Upper lobe of left lung (tissue), 6 donors: Measurements from ENCODE around the gene CCL3. TPM values are rescaled to one million over a fixed set of nuclear protein-coding genes. Genes with fewer than 3 reads are reported as not detected.

Source experiments
- ATAC-seq, 2 donors: fragments of 200-7000 bp; cut with Tn5 transposase; one replicate each; pipeline ENCODE4 v1.9.1; 2022; ENCODE audit warnings: mild to moderate bottlenecking in 2 of 2, moderate library complexity in 2 of 2; ENCODE audit not compliant: low FRiP score in 2 of 2
- DNase-seq, 2 donors: peaks; one replicate each; pipeline ENCODE4 v3.0.0-alpha.2; 2019 to 2020
- H3K27ac ChIP-seq, 4 donors: fragments of 200-600 bp; sonication (generic); one replicate each; pipeline ENCODE4 v1.5.1; 2016 to 2019
- H3K27me3 ChIP-seq, 4 donors: fragments of 200-600 bp; sonication (generic); one replicate each; pipeline ENCODE4 v1.5.1; 2017 to 2019
- H3K36me3 ChIP-seq, 4 donors: fragments of 200-600 bp; sonication (generic); one replicate each; pipeline ENCODE4 v1.5.1; 2016 to 2019
- H3K4me1 ChIP-seq, 4 donors: fragments of 200-600 bp; sonication (generic); one replicate each; pipeline ENCODE4 v1.5.1; 2018 to 2019
- H3K4me3 ChIP-seq, 4 donors: fragments of 200-600 bp; sonication (generic); one replicate each; pipeline ENCODE4 v1.5.1; 2017 to 2019; ENCODE audit warnings: mild to moderate bottlenecking in 2 of 4, moderate library complexity in 1 of 4
- H3K9me3 ChIP-seq, 4 donors: fragments of 200-600 bp; sonication (generic); one replicate each; pipeline ENCODE4 v1.5.1; 2018 to 2019
- EP300 ChIP-seq, 4 donors: sonication (generic); formaldehyde crosslinking; IDR thresholded peaks; one replicate each; pipeline ENCODE4 v1.5.1; 2017; ENCODE audit warnings: antibody characterized with exemption in 4 of 4, control low read depth in 2 of 4
- POLR2A ChIP-seq, 4 donors: fragments of 450-650 bp; IDR thresholded peaks; one replicate each; pipeline ENCODE4 v1.5.1; 2016 to 2017; ENCODE audit warnings: antibody characterized with exemption in 4 of 4, mild to moderate bottlenecking in 2 of 4
- POLR2AphosphoS5 ChIP-seq, 2 donors: sonication (generic); formaldehyde crosslinking; IDR thresholded peaks; one replicate each; pipeline ENCODE4 v1.5.1; 2017; ENCODE audit warnings: antibody characterized with exemption in 2 of 2
- WGBS, 2 donors: methylation state at CpG; one replicate each; pipeline ENCODE4 v1.1.5; 2017 to 2018; 5-methylcytosine and 5-hydroxymethylcytosine counted together
- total RNA-seq, 6 donors: library from RNA; depleted of rRNA in 4 of 6; stranded (reverse); fragments of >200 nt in 4 of 6; gene quantifications; one replicate each; pipeline versions ENCODE4 v1.1.0 to v1.2.1, GENCODE V29; 2016 to 2021
- TF ChIP-seq, protein P1 (sequence below), 6 experiments: fragments of 450-650 bp in 4 of 6; fragments of 200-600 bp in 2 of 6; sonication (generic) in 2 of 6; IDR thresholded peaks; one replicate each; pipeline ENCODE4 v1.5.1; 2016 to 2019; ENCODE audit warnings: antibody characterized with exemption in 6 of 6
- donor health status: DM: no; HTN: no; CAD: no; lungs with moderate emphysema.
- donor health status: DM: no; HTN: yes; CAD: no; lungs with severe emphysema.

The CCL3 gene
- total RNA-seq, 6 donors from 2014 or later = 0.55 to 24.9 (median 2.9) TPM

DNA sequence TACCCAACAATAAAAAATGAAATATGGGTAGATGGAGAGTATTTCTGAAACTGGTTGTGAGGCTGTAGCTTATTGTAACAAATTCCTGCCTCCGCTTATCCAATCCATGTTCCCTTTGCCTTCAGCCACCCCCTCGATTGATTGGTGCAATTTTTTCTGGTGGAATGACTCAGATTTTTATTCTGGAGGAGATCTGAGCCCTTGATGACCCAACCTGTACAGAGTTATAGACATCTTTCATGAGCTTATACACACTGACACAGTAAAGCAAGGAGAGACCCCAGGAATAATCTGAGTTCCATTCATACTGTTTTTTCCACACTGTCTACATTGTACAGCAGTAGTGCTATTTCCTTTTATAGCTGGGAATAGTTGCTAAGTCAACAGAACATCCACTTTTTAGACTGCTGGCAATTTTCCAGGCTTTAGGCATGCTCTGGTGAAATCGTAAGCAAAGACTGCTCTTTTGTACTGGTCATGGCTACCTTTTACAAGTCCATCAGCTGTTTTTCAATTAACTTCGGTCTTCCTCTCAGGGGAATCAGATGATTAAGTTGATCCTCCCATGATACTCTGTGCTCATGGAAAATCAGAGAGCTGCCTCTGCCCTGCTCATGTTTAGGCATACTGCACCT is 43.8 kb upstream of the CCL3 start:
- Histone ChIP-seq H3K4me3 (no peak overlapping the region), H3K9me3 (no peaks in the 10 kb centered on the region), H3K36me3 (no peaks in the 10 kb centered on the region), H3K4me1 (no peaks in the 10 kb centered on the region), H3K27ac (no peak overlapping the region), H3K27me3 (no peaks in the 10 kb centered on the region)
- 55 to 58% methylated on average over 4 of the region's 4 CpGs for WGBS, 2 donors
- TF ChIP-seq POLR2A (IDR thresholded peaks at IDR 0.05) (no peak), EP300 (IDR thresholded peaks at IDR 0.05) (no peak)
- TF ChIP-seq, protein P1, sequence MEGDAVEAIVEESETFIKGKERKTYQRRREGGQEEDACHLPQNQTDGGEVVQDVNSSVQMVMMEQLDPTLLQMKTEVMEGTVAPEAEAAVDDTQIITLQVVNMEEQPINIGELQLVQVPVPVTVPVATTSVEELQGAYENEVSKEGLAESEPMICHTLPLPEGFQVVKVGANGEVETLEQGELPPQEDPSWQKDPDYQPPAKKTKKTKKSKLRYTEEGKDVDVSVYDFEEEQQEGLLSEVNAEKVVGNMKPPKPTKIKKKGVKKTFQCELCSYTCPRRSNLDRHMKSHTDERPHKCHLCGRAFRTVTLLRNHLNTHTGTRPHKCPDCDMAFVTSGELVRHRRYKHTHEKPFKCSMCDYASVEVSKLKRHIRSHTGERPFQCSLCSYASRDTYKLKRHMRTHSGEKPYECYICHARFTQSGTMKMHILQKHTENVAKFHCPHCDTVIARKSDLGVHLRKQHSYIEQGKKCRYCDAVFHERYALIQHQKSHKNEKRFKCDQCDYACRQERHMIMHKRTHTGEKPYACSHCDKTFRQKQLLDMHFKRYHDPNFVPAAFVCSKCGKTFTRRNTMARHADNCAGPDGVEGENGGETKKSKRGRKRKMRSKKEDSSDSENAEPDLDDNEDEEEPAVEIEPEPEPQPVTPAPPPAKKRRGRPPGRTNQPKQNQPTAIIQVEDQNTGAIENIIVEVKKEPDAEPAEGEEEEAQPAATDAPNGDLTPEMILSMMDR (IDR thresholded peaks at IDR 0.05) = no peak
- DNase-seq (no peak), ATAC-seq (peak in 1 of 2 donors; percentile 11)

- no peak for DNase-seq
- Histone ChIP-seq H3K27ac (no peak overlapping the region), H3K9me3 (no peaks in the 10 kb centered on the region), H3K4me1 (no peaks in the 10 kb centered on the region), H3K4me3 (no peak overlapping the region), H3K36me3 (no peaks in the 10 kb centered on the region), H3K27me3 (no peaks in the 10 kb centered on the region)
- TF ChIP-seq EP300 (IDR thresholded peaks at IDR 0.05) (no peak), POLR2A (IDR thresholded peaks at IDR 0.05) (no peak)
- WGBS, 2 donors = 72 to 85% methylated on average over 2 of the region's 2 CpGs
- no peak for ATAC-seq
Observed at GRCh38 chr17:36132421-36132831, 42.5 kb upstream of the CCL3 start.

- ATAC-seq (no peak), DNase-seq (no peak)
- TF ChIP-seq, protein P1 (IDR thresholded peaks at IDR 0.05) = no peak
- no peaks in the 10 kb centered on the region for H3K36me3 ChIP-seq
- WGBS, 2 donors = 88 to 92% methylated on average over 3 of the region's 3 CpGs
- H3K27ac ChIP-seq = no peak overlapping the region
- H3K4me3 ChIP-seq = no peak overlapping the region
- H3K27me3 ChIP-seq = no peaks in the 10 kb centered on the region
- H3K4me1 ChIP-seq = no peaks in the 10 kb centered on the region
- no peaks in the 10 kb centered on the region for H3K9me3 ChIP-seq
Observed at GRCh38 chr17:36131931-36132330, 42.0 kb upstream of the CCL3 start.

DNA sequence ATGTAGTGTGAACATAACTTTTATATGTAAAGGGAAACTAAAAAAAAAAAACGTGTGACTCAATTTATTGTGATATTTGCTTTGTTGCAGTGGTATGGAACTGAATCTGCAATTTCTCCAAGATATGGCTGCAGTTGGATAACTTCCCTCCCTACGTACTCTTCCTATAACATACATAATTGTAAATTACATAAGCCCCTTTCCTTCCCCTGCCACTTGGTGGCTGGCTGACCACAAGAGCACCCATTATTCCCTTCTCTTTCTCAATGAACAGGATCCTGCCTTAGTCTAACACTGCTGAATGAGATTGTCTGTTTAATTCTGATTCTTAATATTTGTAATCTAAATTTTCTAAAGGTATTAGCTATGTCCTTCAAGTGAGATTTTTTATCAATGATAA is 41.5 kb upstream of the CCL3 start:
- H3K4me1 ChIP-seq = no peaks in the 10 kb centered on the region
- no peak overlapping the region for H3K4me3 ChIP-seq
- 39 to 52% methylated on average over 2 of the region's 2 CpGs for WGBS, 2 donors
- H3K27me3 ChIP-seq = no peaks in the 10 kb centered on the region
- no peak overlapping the region for H3K27ac ChIP-seq
- TF ChIP-seq POLR2AphosphoS5 (IDR thresholded peaks at IDR 0.05) (no peak), EP300 (IDR thresholded peaks at IDR 0.05) (no peak), POLR2A (IDR thresholded peaks at IDR 0.05) (no peak)
- TF ChIP-seq, protein P1 (IDR thresholded peaks at IDR 0.05) = peak in 1 of 6 experiments; percentile 14
- no peaks in the 10 kb centered on the region for H3K36me3 ChIP-seq
- ATAC-seq (peak in 1 of 2 donors; percentile 42), DNase-seq (no peak)
- H3K9me3 ChIP-seq = peaks cover 0 to 1% (median under 1%) of the 10 kb centered on the region in 4 donors

DNA sequence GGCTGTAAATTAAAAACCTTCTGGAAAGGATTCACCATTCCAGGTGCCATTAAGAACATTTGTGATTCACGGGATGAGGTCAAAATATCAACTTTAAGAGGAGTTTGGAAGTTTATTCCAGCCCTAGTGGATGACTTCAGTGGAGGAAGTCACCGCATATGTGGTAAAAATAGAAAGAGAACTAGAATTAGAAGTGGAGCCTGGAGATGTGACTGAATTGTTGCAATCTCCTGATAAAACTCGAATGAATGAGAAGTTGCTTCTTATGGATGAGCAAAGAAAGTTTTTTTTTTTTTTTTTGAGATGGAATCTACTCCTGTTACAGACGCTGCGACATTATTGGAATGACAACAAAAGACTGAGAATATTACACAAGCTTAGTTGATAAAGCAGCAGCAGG is 40.4 kb upstream of the CCL3 start:
- no peak for TF ChIP-seq POLR2A (IDR thresholded peaks at IDR 0.05)
- TF ChIP-seq EP300 (IDR thresholded peaks at IDR 0.05) = no peak
- TF ChIP-seq, protein P1 (IDR thresholded peaks at IDR 0.05) = no peak
- no peak for TF ChIP-seq POLR2AphosphoS5 (IDR thresholded peaks at IDR 0.05)

More for the DNA sequence above, 40.4 kb upstream of the CCL3 start:
- 50 to 59% methylated on average over 5 of the region's 5 CpGs for WGBS, 2 donors
- H3K36me3 ChIP-seq = no peaks in the 10 kb centered on the region
- no peak overlapping the region for H3K27ac ChIP-seq
- ATAC-seq = no peak
- peaks cover 0 to 12% (median 10%) of the 10 kb centered on the region in 4 donors for H3K9me3 ChIP-seq
- H3K4me1 ChIP-seq = no peaks in the 10 kb centered on the region
- no peak for DNase-seq
- no peaks in the 10 kb centered on the region for H3K27me3 ChIP-seq
- no peak overlapping the region for H3K4me3 ChIP-seq
